GM23338 (cell line): ENCODE results near the gene RRP36. TPM values are rescaled to one million over a fixed set of nuclear protein-coding genes. Genes with fewer than 3 reads are reported as not detected.

Experiments
- polyA plus RNA-seq: library from polyadenylated mRNA; unstranded; fragments of >200 nt; fragmentation: Nextera tagmentation; extraction: Ambion mirVana; gene quantifications from 2 replicates; pipeline ENCODE4 v1.2.1, GENCODE V29; 2016
- total RNA-seq: library from RNA; depleted of rRNA; stranded (reverse); fragments of >200 nt; shearing (Covaris generic); gene quantifications from 2 replicates; pipeline ENCODE4 v1.2.3, GENCODE V29; 2014; rRNA removed

RRP36 gene
- total and polyA plus RNA-seq, 2 experiments from 2014 or later, result 64.7 to 106 TPM

Other genes with a start within 250 kb of the RRP36 start
- gene BICRAL, start 239.6 kb upstream of the RRP36 start, total RNA-seq, result 11.0 and 11.7 TPM in 2 replicates
- 3.4 and 3.6 TPM in 2 replicates for gene BICRAL, start 239.6 kb upstream of the RRP36 start, polyA plus RNA-seq
- gene RPL7L1, start 142.0 kb upstream of the RRP36 start, total RNA-seq, result 109 and 124 TPM in 2 replicates
- gene RPL7L1, start 142.0 kb upstream of the RRP36 start, polyA plus RNA-seq, result 82.1 and 86.9 TPM in 2 replicates
- gene PTCRA, start 105.6 kb upstream of the RRP36 start, total RNA-seq, result not detected in 2 replicates
- gene PTCRA, start 105.6 kb upstream of the RRP36 start, polyA plus RNA-seq, result 0.30 TPM in 1 of 2 replicates, not detected in the other
- gene CNPY3, start 92.1 kb upstream of the RRP36 start, total RNA-seq, result 66.3 and 67.0 TPM in 2 replicates
- 68.5 and 74.5 TPM in 2 replicates for gene CNPY3, start 92.1 kb upstream of the RRP36 start, polyA plus RNA-seq
- not detected in 2 replicates for gene GNMT, start 60.9 kb upstream of the RRP36 start, total RNA-seq
- gene GNMT, start 60.9 kb upstream of the RRP36 start, polyA plus RNA-seq, result 0.52 and 2.5 TPM in 2 replicates
- gene PEX6, start 42.4 kb upstream of the RRP36 start, total RNA-seq, result 24.8 and 25.1 TPM in 2 replicates
- gene PEX6, start 42.4 kb upstream of the RRP36 start, polyA plus RNA-seq, result 5.2 and 6.5 TPM in 2 replicates
- gene PPP2R5D, start 37.1 kb upstream of the RRP36 start, total RNA-seq, result 49.9 and 55.3 TPM in 2 replicates
- gene PPP2R5D, start 37.1 kb upstream of the RRP36 start, polyA plus RNA-seq, result 16.5 and 20.0 TPM in 2 replicates
- gene MEA1, start 7.7 kb upstream of the RRP36 start, total RNA-seq, result 65.6 and 70.5 TPM in 2 replicates
- gene MEA1, start 7.7 kb upstream of the RRP36 start, polyA plus RNA-seq, result 205 and 215 TPM in 2 replicates
- gene KLHDC3, start 7.4 kb upstream of the RRP36 start, total RNA-seq, result 182 and 184 TPM in 2 replicates
- gene KLHDC3, start 7.4 kb upstream of the RRP36 start, polyA plus RNA-seq, result 86.2 and 88.2 TPM in 2 replicates
- 9.7 and 13.2 TPM in 2 replicates for gene CUL7, start 32.2 kb downstream of the RRP36 start, total RNA-seq
- 2.8 and 3.4 TPM in 2 replicates for gene CUL7, start 32.2 kb downstream of the RRP36 start, polyA plus RNA-seq
- 32.3 and 40.4 TPM in 2 replicates for gene MRPL2, start 37.8 kb downstream of the RRP36 start, total RNA-seq
- 127 and 128 TPM in 2 replicates for gene MRPL2, start 37.8 kb downstream of the RRP36 start, polyA plus RNA-seq
- gene KLC4, start 38.0 kb downstream of the RRP36 start, total RNA-seq, result 17.4 and 22.4 TPM in 2 replicates
- 14.9 and 16.6 TPM in 2 replicates for gene KLC4, start 38.0 kb downstream of the RRP36 start, polyA plus RNA-seq
- 121 and 147 TPM in 2 replicates for gene PTK7, start 54.7 kb downstream of the RRP36 start, total RNA-seq
- gene PTK7, start 54.7 kb downstream of the RRP36 start, polyA plus RNA-seq, result 46.1 and 52.2 TPM in 2 replicates
- 49.7 and 54.9 TPM in 2 replicates for gene SRF, start 149.6 kb downstream of the RRP36 start, total RNA-seq
- gene SRF, start 149.6 kb downstream of the RRP36 start, polyA plus RNA-seq, result 9.9 and 13.4 TPM in 2 replicates
- gene CUL9, start 160.6 kb downstream of the RRP36 start, total RNA-seq, result 11.3 and 14.2 TPM in 2 replicates
- 2.6 and 4.9 TPM in 2 replicates for gene CUL9, start 160.6 kb downstream of the RRP36 start, polyA plus RNA-seq
- 18.0 and 29.2 TPM in 2 replicates for gene DNPH1, start 207.9 kb downstream of the RRP36 start, total RNA-seq
- gene DNPH1, start 207.9 kb downstream of the RRP36 start, polyA plus RNA-seq, result 43.4 and 50.0 TPM in 2 replicates
- 1.1 and 1.2 TPM in 2 replicates for gene TTBK1, start 221.9 kb downstream of the RRP36 start, total RNA-seq
- 0.14 and 0.29 TPM in 2 replicates for gene TTBK1, start 221.9 kb downstream of the RRP36 start, polyA plus RNA-seq